Nucleus accumbens (tissue), 56 donors: Measurements from ENCODE around the gene TGFBR1.
"Not testable (repeated sequence)": the region's sequence is repeated elsewhere in the genome, so short reads cannot be mapped to it uniquely, and the experiment has no call there.

Source experiments
- DNase-seq, 56 donors: peaks; one replicate each; lab custom pipeline; 2025; lab: John Stamatoyannopoulos, UW

Gene TGFBR1

GRCh38 chr9:99075246-99075912 is 29.5 kb upstream of the TGFBR1 start:
- DNase-seq: no peak

- DNase-seq: no peak
Observed at GRCh38 chr9:99076030-99076429, 28.9 kb upstream of the TGFBR1 start.

GRCh38 chr9:99076483-99077171 is 28.3 kb upstream of the TGFBR1 start:
- peak in 1 of 56 donors; percentile 6 for DNase-seq

GRCh38 chr9:99078717-99079116 is 26.2 kb upstream of the TGFBR1 start:
- no peak for DNase-seq

GRCh38 chr9:99079542-99079941 is 25.4 kb upstream of the TGFBR1 start:
- DNase-seq: no peak

- no peak for DNase-seq
Observed at GRCh38 chr9:99083051-99083450, 21.9 kb upstream of the TGFBR1 start.

GRCh38 chr9:99085949-99086948 is 18.7 kb upstream of the TGFBR1 start:
- DNase-seq: peak in 1 of 56 donors; percentile 14

- DNase-seq: no peak
Observed at GRCh38 chr9:99087462-99087861, 17.5 kb upstream of the TGFBR1 start.

- no peak for DNase-seq
Observed at GRCh38 chr9:99090336-99091130, 14.4 kb upstream of the TGFBR1 start.

- DNase-seq: no peak
Observed at GRCh38 chr9:99092643-99093491, 12.0 kb upstream of the TGFBR1 start.

- no peak for DNase-seq
Observed at GRCh38 chr9:99093492-99093791, 11.5 kb upstream of the TGFBR1 start.

- DNase-seq: no peak
Observed at GRCh38 chr9:99095565-99095964, 9.3 kb upstream of the TGFBR1 start.

GRCh38 chr9:99096409-99096808 is 8.5 kb upstream of the TGFBR1 start:
- no peak for DNase-seq

- not testable (repeated sequence) for DNase-seq
Observed at GRCh38 chr9:99099806-99100585, 4.9 kb upstream of the TGFBR1 start.

GRCh38 chr9:99101271-99101670 is 3.6 kb upstream of the TGFBR1 start:
- DNase-seq: no peak

GRCh38 chr9:99101812-99102211 is 3.1 kb upstream of the TGFBR1 start:
- DNase-seq: no peak

- DNase-seq: no peak
Observed at GRCh38 chr9:99103054-99103895, 1.6 kb upstream of the TGFBR1 start.
